Activated CD4-positive, alpha-beta memory T cell treated with anti-CD3 and anti-CD28 coated beads for 36 hours (primary cell): ENCODE data around the gene CEP162. TPM values are rescaled to one million over a fixed set of nuclear protein-coding genes. Genes with fewer than 3 reads are reported as not detected.
"Not testable (repeated sequence)": the region's sequence is repeated elsewhere in the genome, so short reads cannot be mapped to it uniquely, and the experiment has no call there.

ENCODE experiments used
- CTCF ChIA-PET: fragments of 350-600 bp; sonication (Branson Sonifier 250); formaldehyde crosslinking; loops from one replicate; lab custom pipeline; 2021; ENCODE audit warnings: antibody characterized with exemption, inconsistent platforms; lab: Charles Lee
- POLR2A ChIA-PET: fragments of 350-600 bp; sonication (Branson Sonifier 250); formaldehyde crosslinking; loops from one replicate; lab custom pipeline; 2021; ENCODE audit warnings: antibody characterized with exemption; lab: Charles Lee
- DNase-seq: peaks from one replicate; pipeline ENCODE4 v3.0.0-alpha.2; 2020
- H3K27ac Mint-ChIP-seq: one replicate; pipeline ENCODE4 v1.8.0; 2021; ENCODE audit warnings: mixed read lengths
- H3K27me3 Mint-ChIP-seq: one replicate; pipeline ENCODE4 v1.8.0; 2021; ENCODE audit warnings: mixed read lengths
- H3K36me3 Mint-ChIP-seq: one replicate; pipeline ENCODE4 v1.8.0; 2021; ENCODE audit warnings: mixed read lengths
- H3K4me1 Mint-ChIP-seq: one replicate; pipeline ENCODE4 v1.8.0; 2021; ENCODE audit warnings: low read depth, mixed read lengths
- H3K4me3 Mint-ChIP-seq: one replicate; pipeline ENCODE4 v1.8.0; 2021; ENCODE audit warnings: mild to moderate bottlenecking, mixed read lengths
- H3K9me3 Mint-ChIP-seq: one replicate; pipeline ENCODE4 v1.8.0; 2021; ENCODE audit warnings: mixed read lengths
- intact Hi-C: fragments of 100-400 bp; cut with micrococcal nuclease; formaldehyde crosslinking; loops from one replicate; pipeline ENCODE4 v1.15.1; 2023
- total RNA-seq, 2 experiments: library from RNA; stranded (reverse); gene quantifications; one replicate each; pipeline ENCODE4 v1.2.3, GENCODE V29; 2021

CEP162 gene
- total RNA-seq, 2 experiments from 2014 or later = 5.4 to 6.3 TPM

GRCh38 chr6:84137989-84138575, 89.4 kb downstream of the CEP162 start:
- Mint-ChIP-seq H3K4me1 (no peaks in the 10 kb centered on the region), H3K9me3 (peaks cover 2% of the 10 kb centered on the region), H3K27me3 (no peaks in the 10 kb centered on the region), H3K4me3 (no peak overlapping the region), H3K36me3 (peaks cover 48% of the 10 kb centered on the region), H3K27ac (no peak overlapping the region)
- DNase-seq = no peak
- intact Hi-C loops = no loop called here
- CTCF ChIA-PET = no interaction called here
- POLR2A ChIA-PET = no interaction called here

- no peak for DNase-seq
- no peaks in the 10 kb centered on the region for H3K27me3 Mint-ChIP-seq
- H3K4me1 Mint-ChIP-seq = no peaks in the 10 kb centered on the region
- intact Hi-C loops = no loop called here
- peaks cover 9% of the 10 kb centered on the region for H3K9me3 Mint-ChIP-seq
- ChIA-PET POLR2A (no interaction called here), CTCF (no interaction called here)
- H3K4me3 Mint-ChIP-seq = no peak overlapping the region
- H3K27ac Mint-ChIP-seq = no peak overlapping the region
- peaks cover 57% of the 10 kb centered on the region for H3K36me3 Mint-ChIP-seq
These were observed 90.4 kb downstream of the CEP162 start for GRCh38 chr6:84137051-84137375.

- no peak for DNase-seq
- no peak overlapping the region for H3K27ac Mint-ChIP-seq
- no peaks in the 10 kb centered on the region for H3K27me3 Mint-ChIP-seq
- intact Hi-C loops = no loop called here
- peaks cover 54% of the 10 kb centered on the region for H3K36me3 Mint-ChIP-seq
- no peak overlapping the region for H3K4me3 Mint-ChIP-seq
- H3K4me1 Mint-ChIP-seq = no peaks in the 10 kb centered on the region
- POLR2A ChIA-PET = no interaction called here
- CTCF ChIA-PET = no interaction called here
- peaks cover 9% of the 10 kb centered on the region for H3K9me3 Mint-ChIP-seq
These were observed 90.9 kb downstream of the CEP162 start for GRCh38 chr6:84136364-84137050.

GRCh38 chr6:84135291-84135690, 92.2 kb downstream of the CEP162 start:
- H3K9me3 Mint-ChIP-seq = peaks cover 15% of the 10 kb centered on the region
- CTCF ChIA-PET = no interaction called here

GRCh38 chr6:84133385-84133784, 94.1 kb downstream of the CEP162 start:
- peaks cover 35% of the 10 kb centered on the region for H3K36me3 Mint-ChIP-seq
- H3K4me3 Mint-ChIP-seq, H3K27ac Mint-ChIP-seq, DNase-seq, H3K4me1 Mint-ChIP-seq, POLR2A ChIA-PET, H3K27me3 Mint-ChIP-seq, intact Hi-C loops, CTCF ChIA-PET: not testable (repeated sequence)
- peaks cover 15% of the 10 kb centered on the region for H3K9me3 Mint-ChIP-seq

More at GRCh38 chr6:84135291-84135690, 92.2 kb downstream of the CEP162 start:
- Mint-ChIP-seq H3K27me3 (no peaks in the 10 kb centered on the region), H3K4me3 (no peak overlapping the region), H3K36me3 (peaks cover 45% of the 10 kb centered on the region), H3K4me1 (no peaks in the 10 kb centered on the region), H3K27ac (no peak overlapping the region)
- POLR2A ChIA-PET = no interaction called here
- intact Hi-C loops = no loop called here
- no peak for DNase-seq

GRCh38 chr6:84129588-84129987, 97.9 kb downstream of the CEP162 start:
- H3K4me3 Mint-ChIP-seq, DNase-seq, CTCF ChIA-PET, H3K27ac Mint-ChIP-seq, intact Hi-C loops, H3K4me1 Mint-ChIP-seq, POLR2A ChIA-PET, H3K27me3 Mint-ChIP-seq: not testable (repeated sequence)
- H3K9me3 Mint-ChIP-seq = peaks cover 15% of the 10 kb centered on the region
- H3K36me3 Mint-ChIP-seq = peaks cover 33% of the 10 kb centered on the region

- H3K36me3 Mint-ChIP-seq = peaks cover 39% of the 10 kb centered on the region
- H3K4me3 Mint-ChIP-seq = no peak overlapping the region
- intact Hi-C loops = no loop called here
- no peaks in the 10 kb centered on the region for H3K9me3 Mint-ChIP-seq
- H3K4me1 Mint-ChIP-seq = no peaks in the 10 kb centered on the region
- H3K27ac Mint-ChIP-seq = no peak overlapping the region
- ChIA-PET CTCF (no interaction called here), POLR2A (no interaction called here)
- no peaks in the 10 kb centered on the region for H3K27me3 Mint-ChIP-seq
- no peak for DNase-seq
These were observed 104.3 kb downstream of the CEP162 start for GRCh38 chr6:84123186-84123585.

- H3K36me3 Mint-ChIP-seq = peaks cover 25% of the 10 kb centered on the region
- no peak for DNase-seq
- peaks cover 5% of the 10 kb centered on the region for H3K9me3 Mint-ChIP-seq
- no peaks in the 10 kb centered on the region for H3K4me1 Mint-ChIP-seq
- intact Hi-C loops = no loop called here
- CTCF ChIA-PET = no interaction called here
- no peak overlapping the region for H3K4me3 Mint-ChIP-seq
- POLR2A ChIA-PET = no interaction called here
- peaks cover 8% of the 10 kb centered on the region for H3K27me3 Mint-ChIP-seq
- no peak overlapping the region for H3K27ac Mint-ChIP-seq
These were observed 108.2 kb downstream of the CEP162 start for GRCh38 chr6:84119277-84119676.

- POLR2A ChIA-PET = no interaction called here
These were observed 109.3 kb downstream of the CEP162 start for GRCh38 chr6:84118191-84118590.

GRCh38 chr6:84114933-84115594, 112.4 kb downstream of the CEP162 start:
- H3K36me3 Mint-ChIP-seq, H3K4me3 Mint-ChIP-seq, H3K27ac Mint-ChIP-seq, H3K27me3 Mint-ChIP-seq, POLR2A ChIA-PET, intact Hi-C loops, H3K9me3 Mint-ChIP-seq, DNase-seq, CTCF ChIA-PET, H3K4me1 Mint-ChIP-seq: not testable (repeated sequence)

More at GRCh38 chr6:84118191-84118590, 109.3 kb downstream of the CEP162 start:
- H3K27ac Mint-ChIP-seq = no peak overlapping the region
- H3K9me3 Mint-ChIP-seq = peaks cover 5% of the 10 kb centered on the region
- CTCF ChIA-PET = no interaction called here
- H3K4me3 Mint-ChIP-seq = no peak overlapping the region
- H3K36me3 Mint-ChIP-seq = peaks cover 14% of the 10 kb centered on the region
- H3K27me3 Mint-ChIP-seq = peaks cover 10% of the 10 kb centered on the region
- no peaks in the 10 kb centered on the region for H3K4me1 Mint-ChIP-seq
- DNase-seq = no peak
- intact Hi-C loops = no loop called here

- DNase-seq, H3K36me3 Mint-ChIP-seq, H3K9me3 Mint-ChIP-seq, H3K27ac Mint-ChIP-seq, CTCF ChIA-PET, H3K4me1 Mint-ChIP-seq, intact Hi-C loops, POLR2A ChIA-PET, H3K4me3 Mint-ChIP-seq: not testable (repeated sequence)
- peaks cover 11% of the 10 kb centered on the region for H3K27me3 Mint-ChIP-seq
These were observed 116.1 kb downstream of the CEP162 start for GRCh38 chr6:84111351-84111750.

- H3K9me3 Mint-ChIP-seq = no peaks in the 10 kb centered on the region
- POLR2A ChIA-PET = no interaction called here
- CTCF ChIA-PET = no interaction called here
- no peaks in the 10 kb centered on the region for H3K4me1 Mint-ChIP-seq
- DNase-seq = no peak
- no peaks in the 10 kb centered on the region for H3K36me3 Mint-ChIP-seq
- H3K27ac Mint-ChIP-seq = no peak overlapping the region
- peaks cover 7% of the 10 kb centered on the region for H3K27me3 Mint-ChIP-seq
- H3K4me3 Mint-ChIP-seq = no peak overlapping the region
- intact Hi-C loops = no loop called here
These were observed 119.9 kb downstream of the CEP162 start for GRCh38 chr6:84107495-84107894.
